AG09309 (cell line): ENCODE results near the gene SCGB2A2.

Experiments used
- DNase-seq: peaks from one replicate; pipeline ENCODE4 v3.0.0-alpha.2; 2010; ENCODE audit warnings: low read depth
- H3K4me3 ChIP-seq: 2 replicates; pipeline ENCODE4 v1.5.1; 2011; ENCODE audit warnings: mild to moderate bottlenecking, low read depth, low read length, moderate library complexity; ENCODE audit not compliant: control insufficient read depth
- CTCF ChIP-seq: IDR thresholded peaks from 2 replicates; pipeline ENCODE4 v1.5.1; 2011; ENCODE audit warnings: mild to moderate bottlenecking, low read depth, low read length, inconsistent platforms; ENCODE audit not compliant: insufficient read depth, control insufficient read depth; ENCODE audit errors: missing control alignments

SCGB2A2 gene

GRCh38 chr11:62260261-62260953, 9.6 kb upstream of the SCGB2A2 start:
- TF ChIP-seq CTCF: no peak
- no peak overlapping the region for H3K4me3 ChIP-seq
- no peak for DNase-seq

- H3K4me3 ChIP-seq: no peak overlapping the region
- no peak for TF ChIP-seq CTCF
- DNase-seq: no peak
Observed at GRCh38 chr11:62264004-62264403, 6.0 kb upstream of the SCGB2A2 start.

- TF ChIP-seq CTCF: no peak
- DNase-seq: no peak
- no peak overlapping the region for H3K4me3 ChIP-seq
Observed at GRCh38 chr11:62266558-62266957, 3.4 kb upstream of the SCGB2A2 start.

GRCh38 chr11:62267050-62267449, 2.9 kb upstream of the SCGB2A2 start:
- no peak overlapping the region for H3K4me3 ChIP-seq
- no peak for TF ChIP-seq CTCF
- DNase-seq: no peak

GRCh38 chr11:62267576-62267975, 2.4 kb upstream of the SCGB2A2 start:
- DNase-seq: no peak
- H3K4me3 ChIP-seq: no peak overlapping the region
- no peak for TF ChIP-seq CTCF

- no peak for DNase-seq
- no peak overlapping the region for H3K4me3 ChIP-seq
- no peak for TF ChIP-seq CTCF
Observed at GRCh38 chr11:62273284-62273683, 3.3 kb downstream of the SCGB2A2 start.

- DNase-seq: no peak
- H3K4me3 ChIP-seq: no peak overlapping the region
- no peak for TF ChIP-seq CTCF
Observed at GRCh38 chr11:62273789-62274275, 3.9 kb downstream of the SCGB2A2 start.
